HEK293 (cell line): ENCODE measurements around the gene THSD4.

Experiments
- GLI4 ChIP-seq: fragments of 450-650 bp; formaldehyde crosslinking; IDR thresholded peaks from 2 replicates; pipeline ENCODE4 v1.5.1; 2016; ENCODE audit warnings: missing biosample characterization, missing genetic modification characterization
- SCRT1 ChIP-seq: fragments of 450-650 bp; formaldehyde crosslinking; IDR thresholded peaks from 2 replicates; pipeline ENCODE4 v1.5.1; 2016; ENCODE audit warnings: missing biosample characterization, missing genetic modification characterization, borderline replicate concordance
- TCF7L2 ChIP-seq: IDR thresholded peaks from 2 replicates; pipeline ENCODE4 v1.6.1; 2011; ENCODE audit warnings: low read depth, mild to moderate bottlenecking, inconsistent platforms, low read length, moderate library complexity, borderline replicate concordance
- ZBTB7A ChIP-seq: fragments of 450-650 bp; formaldehyde crosslinking; IDR thresholded peaks from 2 replicates; pipeline ENCODE4 v1.5.1; 2016; ENCODE audit warnings: low read depth, missing biosample characterization, missing genetic modification characterization
- ZNF114 ChIP-seq: fragments of 450-650 bp; formaldehyde crosslinking; IDR thresholded peaks from 2 replicates; pipeline ENCODE4 v1.5.0; 2017; ENCODE audit warnings: missing biosample characterization, missing genetic modification characterization
- ZNF184 ChIP-seq: fragments of 450-650 bp; IDR thresholded peaks from 2 replicates; pipeline ENCODE4 v1.5.1; 2018; ENCODE audit warnings: missing biosample characterization, mild to moderate bottlenecking, missing genetic modification characterization
- ZNF2 ChIP-seq: fragments of 450-650 bp; formaldehyde crosslinking; IDR thresholded peaks from 2 replicates; pipeline ENCODE4 v1.5.1; 2016; ENCODE audit warnings: missing biosample characterization, missing genetic modification characterization
- ZNF211 ChIP-seq: fragments of 450-650 bp; formaldehyde crosslinking; IDR thresholded peaks from 2 replicates; pipeline ENCODE4 v1.5.1; 2016; ENCODE audit warnings: low read depth, missing biosample characterization, missing genetic modification characterization
- ZNF274 ChIP-seq, 2 experiments: fragments of 200-500 bp in 1 of 2; fragments of 450-650 bp in 1 of 2; sonication (Bioruptor generic) in 1 of 2; formaldehyde crosslinking in 1 of 2; IDR thresholded peaks; 2 replicates each; pipeline versions ENCODE4 v1.5.1 to v1.6.1; 2014 to 2016; ENCODE audit warnings: borderline replicate concordance in 1 of 2, inconsistent platforms in 1 of 2, low read length in 1 of 2, missing biosample characterization in 1 of 2, missing genetic modification characterization in 1 of 2
- TF ChIP-seq, protein P1 (sequence below): fragments of 450-650 bp; formaldehyde crosslinking; IDR thresholded peaks from 2 replicates; pipeline ENCODE4 v1.5.1; 2016; ENCODE audit warnings: missing biosample characterization, missing genetic modification characterization
- TF ChIP-seq, protein P2 (sequence below): fragments of 450-650 bp; formaldehyde crosslinking; IDR thresholded peaks from 2 replicates; pipeline ENCODE4 v1.5.1; 2016; ENCODE audit warnings: missing biosample characterization, missing genetic modification characterization
- TF ChIP-seq, protein P3 (sequence below): fragments of 450-650 bp; formaldehyde crosslinking; IDR thresholded peaks from 2 replicates; pipeline ENCODE4 v1.5.1; 2016; ENCODE audit warnings: missing biosample characterization, missing genetic modification characterization, low read depth
- TF ChIP-seq, protein P4 (sequence below): fragments of 450-650 bp; formaldehyde crosslinking; IDR thresholded peaks from 2 replicates; pipeline ENCODE4 v1.5.1; 2016; ENCODE audit warnings: missing biosample characterization, missing genetic modification characterization
- TF ChIP-seq, protein P5 (sequence below): fragments of 450-650 bp; formaldehyde crosslinking; IDR thresholded peaks from 2 replicates; pipeline ENCODE4 v1.5.1; 2016; ENCODE audit warnings: missing biosample characterization, missing genetic modification characterization

DNA sequence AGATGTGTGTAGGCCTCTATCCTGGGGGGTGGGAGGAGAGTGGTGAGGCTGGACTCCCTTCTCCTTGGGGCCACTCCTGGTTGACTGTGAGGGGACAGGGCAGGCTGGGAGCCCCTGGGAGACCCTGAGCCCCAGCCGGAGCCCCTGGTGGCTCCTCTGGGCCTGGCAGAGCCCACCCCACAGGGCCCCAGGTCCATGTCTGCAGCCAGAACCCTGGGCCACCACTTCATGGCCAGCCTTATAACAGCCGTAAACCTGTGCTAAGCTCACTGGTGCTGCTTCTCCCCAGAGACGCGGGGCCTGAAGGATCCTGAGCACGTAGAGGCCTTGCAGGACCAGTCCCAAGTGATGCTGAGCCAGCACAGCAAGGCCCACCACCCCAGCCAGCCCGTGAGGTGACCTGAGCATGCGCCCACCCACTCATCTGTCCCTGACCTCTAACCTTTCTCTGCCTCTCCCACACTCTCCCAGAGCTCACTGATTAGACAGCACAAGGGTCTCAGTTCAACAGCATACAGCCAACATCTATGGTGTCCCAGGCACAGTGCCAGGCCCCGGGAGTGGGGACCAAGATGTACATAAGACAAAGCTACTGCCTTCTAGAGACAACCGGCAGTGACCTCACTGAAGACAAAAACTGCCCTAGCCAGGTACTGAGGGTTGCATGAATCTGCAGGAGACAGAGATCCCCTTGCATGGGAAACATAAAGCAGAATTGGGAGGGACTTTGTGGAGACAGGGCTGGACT is 698.6 kb downstream of the THSD4 start:
- TF ChIP-seq, protein P1, sequence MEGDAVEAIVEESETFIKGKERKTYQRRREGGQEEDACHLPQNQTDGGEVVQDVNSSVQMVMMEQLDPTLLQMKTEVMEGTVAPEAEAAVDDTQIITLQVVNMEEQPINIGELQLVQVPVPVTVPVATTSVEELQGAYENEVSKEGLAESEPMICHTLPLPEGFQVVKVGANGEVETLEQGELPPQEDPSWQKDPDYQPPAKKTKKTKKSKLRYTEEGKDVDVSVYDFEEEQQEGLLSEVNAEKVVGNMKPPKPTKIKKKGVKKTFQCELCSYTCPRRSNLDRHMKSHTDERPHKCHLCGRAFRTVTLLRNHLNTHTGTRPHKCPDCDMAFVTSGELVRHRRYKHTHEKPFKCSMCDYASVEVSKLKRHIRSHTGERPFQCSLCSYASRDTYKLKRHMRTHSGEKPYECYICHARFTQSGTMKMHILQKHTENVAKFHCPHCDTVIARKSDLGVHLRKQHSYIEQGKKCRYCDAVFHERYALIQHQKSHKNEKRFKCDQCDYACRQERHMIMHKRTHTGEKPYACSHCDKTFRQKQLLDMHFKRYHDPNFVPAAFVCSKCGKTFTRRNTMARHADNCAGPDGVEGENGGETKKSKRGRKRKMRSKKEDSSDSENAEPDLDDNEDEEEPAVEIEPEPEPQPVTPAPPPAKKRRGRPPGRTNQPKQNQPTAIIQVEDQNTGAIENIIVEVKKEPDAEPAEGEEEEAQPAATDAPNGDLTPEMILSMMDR (tag by site-specific recombination), result no peak
- TF ChIP-seq TCF7L2 (no peak), ZNF114 (no peak), GLI4 (tag by site-specific recombination) (no peak), ZBTB7A (tag by site-specific recombination) (no peak), SCRT1 (tag by site-specific recombination) (no peak), ZNF184 (no peak), ZNF2 (no peak), ZNF274 (IDR thresholded peaks at IDR 0.05; ENCODE audit: low read length) (no peak), ZNF274 (tag by site-specific recombination; IDR thresholded peaks at IDR 0.05; ENCODE audit: borderline replicate concordance) (no peak), ZNF211 (no peak)
- TF ChIP-seq, protein P2, sequence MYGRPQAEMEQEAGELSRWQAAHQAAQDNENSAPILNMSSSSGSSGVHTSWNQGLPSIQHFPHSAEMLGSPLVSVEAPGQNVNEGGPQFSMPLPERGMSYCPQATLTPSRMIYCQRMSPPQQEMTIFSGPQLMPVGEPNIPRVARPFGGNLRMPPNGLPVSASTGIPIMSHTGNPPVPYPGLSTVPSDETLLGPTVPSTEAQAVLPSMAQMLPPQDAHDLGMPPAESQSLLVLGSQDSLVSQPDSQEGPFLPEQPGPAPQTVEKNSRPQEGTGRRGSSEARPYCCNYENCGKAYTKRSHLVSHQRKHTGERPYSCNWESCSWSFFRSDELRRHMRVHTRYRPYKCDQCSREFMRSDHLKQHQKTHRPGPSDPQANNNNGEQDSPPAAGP (tag by site-specific recombination), result no peak
- TF ChIP-seq, protein P3, sequence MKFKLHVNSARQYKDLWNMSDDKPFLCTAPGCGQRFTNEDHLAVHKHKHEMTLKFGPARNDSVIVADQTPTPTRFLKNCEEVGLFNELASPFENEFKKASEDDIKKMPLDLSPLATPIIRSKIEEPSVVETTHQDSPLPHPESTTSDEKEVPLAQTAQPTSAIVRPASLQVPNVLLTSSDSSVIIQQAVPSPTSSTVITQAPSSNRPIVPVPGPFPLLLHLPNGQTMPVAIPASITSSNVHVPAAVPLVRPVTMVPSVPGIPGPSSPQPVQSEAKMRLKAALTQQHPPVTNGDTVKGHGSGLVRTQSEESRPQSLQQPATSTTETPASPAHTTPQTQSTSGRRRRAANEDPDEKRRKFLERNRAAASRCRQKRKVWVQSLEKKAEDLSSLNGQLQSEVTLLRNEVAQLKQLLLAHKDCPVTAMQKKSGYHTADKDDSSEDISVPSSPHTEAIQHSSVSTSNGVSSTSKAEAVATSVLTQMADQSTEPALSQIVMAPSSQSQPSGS (tag by site-specific recombination), result no peak
- TF ChIP-seq, protein P4, sequence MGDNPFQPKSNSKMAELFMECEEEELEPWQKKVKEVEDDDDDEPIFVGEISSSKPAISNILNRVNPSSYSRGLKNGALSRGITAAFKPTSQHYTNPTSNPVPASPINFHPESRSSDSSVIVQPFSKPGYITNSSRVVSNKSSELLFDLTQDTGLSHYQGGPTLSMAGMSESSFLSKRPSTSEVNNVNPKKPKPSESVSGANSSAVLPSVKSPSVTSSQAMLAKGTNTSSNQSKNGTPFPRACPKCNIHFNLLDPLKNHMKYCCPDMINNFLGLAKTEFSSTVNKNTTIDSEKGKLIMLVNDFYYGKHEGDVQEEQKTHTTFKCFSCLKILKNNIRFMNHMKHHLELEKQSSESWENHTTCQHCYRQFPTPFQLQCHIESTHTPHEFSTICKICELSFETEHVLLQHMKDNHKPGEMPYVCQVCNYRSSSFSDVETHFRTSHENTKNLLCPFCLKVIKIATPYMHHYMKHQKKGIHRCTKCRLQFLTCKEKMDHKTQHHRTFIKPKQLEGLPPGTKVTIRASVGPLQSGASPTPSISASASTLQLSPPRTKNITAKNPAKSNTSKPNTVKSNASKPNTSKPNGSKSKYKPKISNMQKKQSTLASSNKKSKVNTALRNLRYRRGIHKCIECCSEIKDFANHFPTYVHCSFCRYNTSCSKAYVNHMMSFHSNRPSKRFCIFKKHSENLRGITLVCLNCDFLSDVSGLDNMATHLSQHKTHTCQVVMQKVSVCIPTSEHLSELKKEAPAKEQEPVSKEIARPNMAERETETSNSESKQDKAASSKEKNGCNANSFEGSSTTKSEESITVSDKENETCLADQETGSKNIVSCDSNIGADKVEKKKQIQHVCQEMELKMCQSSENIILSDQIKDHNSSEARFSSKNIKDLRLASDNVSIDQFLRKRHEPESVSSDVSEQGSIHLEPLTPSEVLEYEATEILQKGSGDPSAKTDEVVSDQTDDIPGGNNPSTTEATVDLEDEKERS (tag by site-specific recombination), result no peak
- TF ChIP-seq, protein P5, sequence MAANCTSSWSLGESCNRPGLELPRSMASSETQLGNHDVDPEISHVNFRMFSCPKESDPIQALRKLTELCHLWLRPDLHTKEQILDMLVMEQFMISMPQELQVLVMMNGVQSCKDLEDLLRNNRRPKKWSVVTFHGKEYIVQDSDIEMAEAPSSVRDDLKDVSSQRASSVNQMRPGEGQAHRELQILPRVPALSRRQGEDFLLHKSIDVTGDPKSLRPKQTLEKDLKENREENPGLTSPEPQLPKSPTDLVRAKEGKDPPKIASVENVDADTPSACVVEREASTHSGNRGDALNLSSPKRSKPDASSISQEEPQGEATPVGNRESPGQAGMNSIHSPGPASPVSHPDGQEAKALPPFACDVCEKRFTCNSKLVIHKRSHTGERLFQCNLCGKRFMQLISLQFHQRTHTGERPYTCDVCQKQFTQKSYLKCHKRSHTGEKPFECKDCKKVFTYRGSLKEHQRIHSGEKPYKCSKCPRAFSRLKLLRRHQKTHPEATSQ (tag by site-specific recombination), result no peak
